Non-pigmented ciliary epithelial cell (primary cell): ENCODE results near the gene R3HDM2.
A peak's percentile ranks its signal among the peaks of the same experiment; 100 is the strongest.
"Not testable (repeated sequence)": the region's sequence is repeated elsewhere in the genome, so short reads cannot be mapped to it uniquely, and the experiment has no call there.

Experiments used
- DNase-seq: peaks from one replicate; pipeline ENCODE4 v3.0.0-alpha.2; 2010; ENCODE audit warnings: low read depth

The R3HDM2 gene

GRCh38 chr12:57329219-57329618, 101.6 kb downstream of the R3HDM2 start:
- no peak for DNase-seq

- DNase-seq, result no peak
Measured at GRCh38 chr12:57325395-57325794, 105.4 kb downstream of the R3HDM2 start.

- no peak for DNase-seq
Measured at GRCh38 chr12:57323416-57323815, 107.4 kb downstream of the R3HDM2 start.

GRCh38 chr12:57320639-57321038, 110.2 kb downstream of the R3HDM2 start:
- no peak for DNase-seq

GRCh38 chr12:57319678-57320469, 111.0 kb downstream of the R3HDM2 start:
- DNase-seq, result no peak

- no peak for DNase-seq
Measured at GRCh38 chr12:57315681-57316080, 115.2 kb downstream of the R3HDM2 start.

GRCh38 chr12:57312287-57312686, 118.6 kb downstream of the R3HDM2 start:
- not testable (repeated sequence) for DNase-seq

GRCh38 chr12:57309420-57309819, 121.4 kb downstream of the R3HDM2 start:
- no peak for DNase-seq

GRCh38 chr12:57300961-57301584, 129.8 kb downstream of the R3HDM2 start:
- no peak for DNase-seq

GRCh38 chr12:57299514-57300016, 131.3 kb downstream of the R3HDM2 start:
- DNase-seq, result no peak

- DNase-seq, result no peak
Measured at GRCh38 chr12:57296291-57296690, 134.6 kb downstream of the R3HDM2 start.

- DNase-seq, result not testable (repeated sequence)
Measured at GRCh38 chr12:57282073-57282472, 148.8 kb downstream of the R3HDM2 start.

- peak; percentile 95 for DNase-seq
Measured at GRCh38 chr12:57280211-57281062, 150.4 kb downstream of the R3HDM2 start.

- DNase-seq, result no peak
Measured at GRCh38 chr12:57278465-57279381, 152.1 kb downstream of the R3HDM2 start.

GRCh38 chr12:57276935-57277563, 153.8 kb downstream of the R3HDM2 start:
- no peak for DNase-seq

GRCh38 chr12:57276233-57276632, 154.6 kb downstream of the R3HDM2 start:
- DNase-seq, result not testable (repeated sequence)

GRCh38 chr12:57273516-57273915, 157.3 kb downstream of the R3HDM2 start:
- no peak for DNase-seq

- no peak for DNase-seq
Measured at GRCh38 chr12:57272337-57273151, 158.3 kb downstream of the R3HDM2 start.

GRCh38 chr12:57270966-57271470, 159.8 kb downstream of the R3HDM2 start:
- DNase-seq, result no peak

- DNase-seq, result no peak
Measured at GRCh38 chr12:57268264-57268663, 162.6 kb downstream of the R3HDM2 start.
